ENCODE measurements around the gene PRIMA1. TPM values are rescaled to one million over a fixed set of nuclear protein-coding genes. Genes with fewer than 3 reads are reported as not detected.

PRIMA1 gene
- total and polyA plus RNA-seq, 2 experiments from 2014 or later: 2.1 to 3.5 TPM

- Mint-ChIP-seq H3K9me3 (no peaks in the 10 kb centered on the region), H3K36me3 (ENCODE audit: low read depth) (no peaks in the 10 kb centered on the region), H3K4me1 (peaks cover 11% of the 10 kb centered on the region), H3K27me3 (ENCODE audit: insufficient read depth, low read depth, poor library complexity) (peaks cover 4% of the 10 kb centered on the region), H3K4me3 (no peak overlapping the region), H3K27ac (no peak overlapping the region)
- Histone ChIP-seq H3K36me3 (ENCODE audit: insufficient read depth) (no peaks in the 10 kb centered on the region), H3K27me3 (ENCODE audit: insufficient read depth) (no peaks in the 10 kb centered on the region), H3K9me2 (ENCODE audit: insufficient read depth) (no peaks in the 10 kb centered on the region), H3K79me2 (replicated peaks; ENCODE audit: insufficient read depth) (no peaks in the 10 kb centered on the region), H3K4me2 (no peak overlapping the region), H3K27ac (ENCODE audit: low read depth) (no peak overlapping the region), H3K4me3 (no peak overlapping the region), H4K20me1 (replicated peaks; ENCODE audit: insufficient read depth) (no peaks in the 10 kb centered on the region), H3F3A (replicated peaks; ENCODE audit: low read depth) (no peaks in the 10 kb centered on the region), H3K4me1 (ENCODE audit: insufficient read depth) (no peaks in the 10 kb centered on the region; the same call in 1 of the 2 replicates), H2AFZ (no peak overlapping the region)
- TF ChIP-seq CTCF (conservative IDR thresholded peaks at IDR 0.05; ENCODE audit: low read depth in 2 of 2): peak; percentile 45 to 69
- TF ChIP-seq REST (IDR thresholded peaks at IDR 0.05; ENCODE audit: unreplicated experiment): no peak
- DNase-seq (ENCODE audit: low spot score) (peak; percentile 41), ATAC-seq (peak; percentile 66)
Measured at GRCh38 chr14:93736378-93737014, 51.8 kb downstream of the PRIMA1 start.

GRCh38 chr14:93735206-93735605, 53.1 kb downstream of the PRIMA1 start:
- H3K36me3 ChIP-seq (ENCODE audit: insufficient read depth): no peaks in the 10 kb centered on the region
- H3K36me3 Mint-ChIP-seq (ENCODE audit: low read depth): no peaks in the 10 kb centered on the region
- no peak overlapping the region for H3K27ac Mint-ChIP-seq
- no peak overlapping the region for H3K4me3 Mint-ChIP-seq
- no peak overlapping the region for H3K27ac ChIP-seq (ENCODE audit: low read depth)
- H3K4me1 ChIP-seq (ENCODE audit: insufficient read depth): no peaks in the 10 kb centered on the region; the same call in 1 of the 2 replicates
- no peaks in the 10 kb centered on the region for H3K79me2 ChIP-seq (replicated peaks; ENCODE audit: insufficient read depth)
- no peaks in the 10 kb centered on the region for H3K9me2 ChIP-seq (ENCODE audit: insufficient read depth)
- no peak for DNase-seq (ENCODE audit: low spot score)
- no peaks in the 10 kb centered on the region for H3K27me3 ChIP-seq (ENCODE audit: insufficient read depth)
- no peaks in the 10 kb centered on the region for H3K9me3 Mint-ChIP-seq
- no peaks in the 10 kb centered on the region for H4K20me1 ChIP-seq (replicated peaks; ENCODE audit: insufficient read depth)
- H2AFZ ChIP-seq: no peak overlapping the region
- H3K4me3 ChIP-seq: no peak overlapping the region
- H3K27me3 Mint-ChIP-seq (ENCODE audit: insufficient read depth, low read depth, poor library complexity): peaks cover 4% of the 10 kb centered on the region
- H3F3A ChIP-seq (replicated peaks; ENCODE audit: low read depth): no peaks in the 10 kb centered on the region
- ATAC-seq: no peak
- H3K4me2 ChIP-seq: no peak overlapping the region
- H3K4me1 Mint-ChIP-seq: peaks cover 9% of the 10 kb centered on the region; the same call in 2 of the 3 replicates
- TF ChIP-seq EZH2phosphoT487 (IDR thresholded peaks at IDR 0.05; ENCODE audit: unreplicated experiment) (no peak), JUNB (IDR thresholded peaks at IDR 0.05; ENCODE audit: unreplicated experiment) (no peak), REST (IDR thresholded peaks at IDR 0.05; ENCODE audit: unreplicated experiment) (no peak), CREB1 (CRISPR knock-in tag; IDR thresholded peaks at IDR 0.05; ENCODE audit: low read depth) (no peak), POLR2AphosphoS5 (IDR thresholded peaks at IDR 0.05; ENCODE audit: low read depth) (no peak), NANOG (IDR thresholded peaks at IDR 0.05; ENCODE audit: borderline replicate concordance) (no peak), ZNF114 (CRISPR knock-in tag; IDR thresholded peaks at IDR 0.05) (no peak), ETS1 (IDR thresholded peaks at IDR 0.05) (no peak), ZNF331 (CRISPR knock-in tag; IDR thresholded peaks at IDR 0.05; ENCODE audit: low read depth) (no peak), CTCF (conservative IDR thresholded peaks at IDR 0.05; ENCODE audit: low read depth in 2 of 2) (no peak)

Measured in GM23338 (cell line).